ENCODE results near the gene CASP4. TPM values are rescaled to one million over a fixed set of nuclear protein-coding genes. Genes with fewer than 3 reads are reported as not detected.
"Not testable (repeated sequence)": the region's sequence is repeated elsewhere in the genome, so short reads cannot be mapped to it uniquely, and the experiment has no call there.

CASP4 gene
- total RNA-seq, 1 experiment from 2014 or later, result 53.1 TPM

DNA sequence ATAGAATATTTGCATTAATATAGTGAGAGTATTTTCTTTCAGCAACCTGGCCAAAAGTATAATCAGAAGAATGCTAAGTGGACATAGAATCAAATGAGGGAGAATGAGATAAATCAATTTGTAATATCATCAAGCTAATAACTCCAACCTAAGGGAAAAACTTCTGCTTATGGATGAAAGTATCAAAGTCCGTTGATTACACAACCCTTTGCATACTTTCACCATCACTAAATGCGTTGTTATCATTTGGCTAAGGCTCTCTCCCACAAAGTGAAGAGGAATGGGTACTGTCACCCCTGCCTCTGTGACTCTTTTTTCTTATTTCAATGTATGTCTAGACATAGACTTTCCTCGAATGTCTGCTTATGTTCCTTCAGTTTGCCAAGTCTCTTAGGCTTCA is 16.4 kb upstream of the CASP4 start:
- Mint-ChIP-seq H3K27ac (ENCODE audit: unreplicated experiment) (no peak overlapping the region), H3K9me3 (ENCODE audit: low read depth, unreplicated experiment) (no peaks in the 10 kb centered on the region), H3K4me3 (ENCODE audit: low read depth, unreplicated experiment) (no peak overlapping the region), H3K27me3 (ENCODE audit: unreplicated experiment) (no peaks in the 10 kb centered on the region), H3K36me3 (ENCODE audit: insufficient read depth, unreplicated experiment) (no peaks in the 10 kb centered on the region), H3K4me1 (ENCODE audit: low read depth, unreplicated experiment) (no peaks in the 10 kb centered on the region)
- no peak for TF ChIP-seq CTCF (IDR thresholded peaks at IDR 0.05; ENCODE audit: unreplicated experiment)
- intact Hi-C loops (cut with micrococcal nuclease; ENCODE audit: unreplicated experiment), result no loop called here
- no peak for DNase-seq
- BruUV-seq (replicated peaks), result no TSS peak
- CTCF ChIA-PET, result no interaction called here

DNA sequence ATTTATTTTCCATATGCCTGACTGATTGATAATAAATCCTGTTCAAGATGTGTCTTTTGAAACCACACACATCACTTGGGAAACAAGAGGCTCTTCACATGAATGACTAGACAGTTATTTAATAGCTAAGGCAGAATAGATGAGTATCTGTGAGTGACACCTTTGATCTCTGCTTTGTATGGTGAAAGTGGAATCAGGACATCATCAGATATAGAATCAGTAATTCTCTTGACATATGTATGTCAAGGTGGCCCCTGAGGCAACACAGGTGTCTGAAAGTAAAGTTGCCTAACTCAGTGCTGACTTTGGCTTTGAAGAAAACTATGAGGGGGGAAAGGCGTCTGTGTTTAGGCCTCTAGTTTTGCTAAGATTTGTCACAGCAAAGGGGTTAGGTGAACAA is 11.5 kb upstream of the CASP4 start:
- H3K4me3 Mint-ChIP-seq (ENCODE audit: low read depth, unreplicated experiment), result no peak overlapping the region
- no peak for TF ChIP-seq CTCF (IDR thresholded peaks at IDR 0.05; ENCODE audit: unreplicated experiment)
- no peaks in the 10 kb centered on the region for H3K36me3 Mint-ChIP-seq (ENCODE audit: insufficient read depth, unreplicated experiment)
- no peaks in the 10 kb centered on the region for H3K27me3 Mint-ChIP-seq (ENCODE audit: unreplicated experiment)
- no peaks in the 10 kb centered on the region for H3K4me1 Mint-ChIP-seq (ENCODE audit: low read depth, unreplicated experiment)
- no TSS peak for BruUV-seq (replicated peaks)
- no peak for DNase-seq
- H3K9me3 Mint-ChIP-seq (ENCODE audit: low read depth, unreplicated experiment), result peaks cover 2% of the 10 kb centered on the region
- no peak overlapping the region for H3K27ac Mint-ChIP-seq (ENCODE audit: unreplicated experiment)
- intact Hi-C loops (cut with micrococcal nuclease; ENCODE audit: unreplicated experiment), result no loop called here
- CTCF ChIA-PET, result no interaction called here

DNA sequence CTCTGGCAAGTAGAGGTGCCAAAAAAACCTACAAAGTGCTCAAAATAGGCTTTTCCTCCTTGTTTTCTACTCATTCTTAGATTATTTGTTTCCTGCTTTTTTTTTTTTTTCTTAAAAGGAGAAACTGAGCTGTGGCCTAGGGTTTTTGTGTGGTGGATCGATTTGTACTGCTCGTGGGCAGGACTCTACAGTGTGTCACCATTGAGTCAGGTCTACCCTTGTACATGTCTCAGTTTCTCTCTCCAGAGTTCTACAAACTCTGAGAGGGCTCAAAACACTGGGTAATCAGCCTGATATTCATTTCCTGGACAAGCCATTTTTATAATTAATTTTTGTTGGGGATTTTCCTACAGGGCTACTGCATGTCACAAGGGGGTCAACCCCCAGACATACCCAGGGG is 5.2 kb upstream of the CASP4 start:
- no peak for DNase-seq
- H3K9me3 Mint-ChIP-seq (ENCODE audit: low read depth, unreplicated experiment), result peaks cover 4% of the 10 kb centered on the region
- no TSS peak for BruUV-seq (replicated peaks)
- peaks cover 7% of the 10 kb centered on the region for H3K36me3 Mint-ChIP-seq (ENCODE audit: insufficient read depth, unreplicated experiment)
- CTCF ChIA-PET, result no interaction called here
- H3K27me3 Mint-ChIP-seq (ENCODE audit: unreplicated experiment), result no peaks in the 10 kb centered on the region
- no peak overlapping the region for H3K4me3 Mint-ChIP-seq (ENCODE audit: low read depth, unreplicated experiment)
- no peak for TF ChIP-seq CTCF (IDR thresholded peaks at IDR 0.05; ENCODE audit: unreplicated experiment)
- intact Hi-C loops (cut with micrococcal nuclease; ENCODE audit: unreplicated experiment), result no loop called here
- H3K4me1 Mint-ChIP-seq (ENCODE audit: low read depth, unreplicated experiment), result peaks cover 5% of the 10 kb centered on the region
- no peak overlapping the region for H3K27ac Mint-ChIP-seq (ENCODE audit: unreplicated experiment)

- H3K36me3 Mint-ChIP-seq (ENCODE audit: insufficient read depth, unreplicated experiment), result peaks cover 14% of the 10 kb centered on the region
- H3K27ac Mint-ChIP-seq (ENCODE audit: unreplicated experiment); H3K4me1 Mint-ChIP-seq (ENCODE audit: low read depth, unreplicated experiment); CTCF ChIA-PET; intact Hi-C loops (cut with micrococcal nuclease; ENCODE audit: unreplicated experiment); DNase-seq; H3K27me3 Mint-ChIP-seq (ENCODE audit: unreplicated experiment); H3K4me3 Mint-ChIP-seq (ENCODE audit: low read depth, unreplicated experiment); BruUV-seq (replicated peaks); H3K9me3 Mint-ChIP-seq (ENCODE audit: low read depth, unreplicated experiment): not testable (repeated sequence)
Observed at GRCh38 chr11:104972924-104973323, 4.5 kb upstream of the CASP4 start.

DNA sequence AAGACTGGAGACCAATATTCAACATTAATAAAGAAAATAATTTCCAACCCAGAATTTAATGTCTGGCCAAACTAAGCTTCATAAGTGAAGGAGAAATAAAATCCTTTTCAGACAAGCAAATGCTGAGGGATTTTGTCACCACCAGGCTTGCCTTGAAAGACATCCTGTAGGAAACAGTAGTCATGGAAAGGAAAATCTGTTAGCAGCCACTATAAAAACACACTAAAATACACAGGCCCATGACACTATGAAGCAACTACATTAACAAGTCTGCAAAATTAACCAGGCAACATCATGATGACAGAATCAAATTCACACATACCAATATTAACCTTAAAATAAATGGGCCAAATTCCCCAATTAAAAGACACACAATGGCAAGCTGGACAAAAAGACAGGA is 2.4 kb upstream of the CASP4 start:
- no peaks in the 10 kb centered on the region for H3K27me3 Mint-ChIP-seq (ENCODE audit: unreplicated experiment)
- peaks cover 25% of the 10 kb centered on the region for H3K4me1 Mint-ChIP-seq (ENCODE audit: low read depth, unreplicated experiment)
- CTCF ChIA-PET, result no interaction called here
- no peak for DNase-seq
- intact Hi-C loops (cut with micrococcal nuclease; ENCODE audit: unreplicated experiment), result no loop called here
- no TSS peak for BruUV-seq (replicated peaks)
- no peak for TF ChIP-seq CTCF (IDR thresholded peaks at IDR 0.05; ENCODE audit: unreplicated experiment)
- peaks cover 29% of the 10 kb centered on the region for H3K36me3 Mint-ChIP-seq (ENCODE audit: insufficient read depth, unreplicated experiment)
- H3K9me3 Mint-ChIP-seq (ENCODE audit: low read depth, unreplicated experiment), result peaks cover 4% of the 10 kb centered on the region
- H3K27ac Mint-ChIP-seq (ENCODE audit: unreplicated experiment), result no peak overlapping the region
- H3K4me3 Mint-ChIP-seq (ENCODE audit: low read depth, unreplicated experiment), result no peak overlapping the region
